ENCODE data around the gene LYSMD2.

LYSMD2 gene

DNA sequence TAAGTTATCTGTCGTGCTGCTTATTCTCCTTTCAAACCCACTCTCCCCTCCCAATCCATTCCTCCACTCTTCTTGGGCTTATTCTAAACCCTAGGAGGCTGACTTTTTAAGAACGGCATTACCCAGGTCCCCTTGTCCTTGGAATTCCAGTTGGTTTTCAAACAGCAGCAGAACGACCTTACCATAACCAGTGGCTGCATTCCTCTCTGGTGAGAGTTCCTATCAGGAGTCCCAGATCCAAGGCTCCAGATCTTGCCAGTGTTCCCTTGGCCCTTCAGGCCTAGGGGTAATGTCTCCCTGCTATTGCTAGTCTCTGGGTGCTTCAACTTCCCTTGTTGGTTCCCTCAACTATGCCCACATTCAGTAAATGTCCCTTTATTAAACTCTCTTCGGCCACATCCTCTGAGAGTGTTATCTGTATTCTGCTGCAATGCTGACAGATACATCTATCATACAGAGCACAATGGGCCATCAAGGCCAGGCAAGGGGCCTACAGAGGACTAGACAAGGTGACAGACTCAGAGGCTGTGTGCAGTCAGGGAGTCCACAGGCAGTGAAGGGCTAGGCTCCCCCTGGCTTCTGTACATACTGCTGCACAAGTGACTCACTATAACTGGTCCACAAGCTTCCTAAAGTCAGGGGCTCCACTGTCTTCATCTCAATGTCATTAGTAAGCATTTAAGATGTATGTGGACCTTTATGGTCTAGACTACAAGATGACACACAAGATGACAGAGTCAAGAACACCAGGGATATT lies 10.1 kb downstream of the LYSMD2 start:
- H3K27ac ChIP-seq (ENCODE audit: low read length) = peak overlapping the region; percentile 33; the same call in 1 of the 2 replicates
- H3K36me3 ChIP-seq (ENCODE audit: insufficient read depth, low read length) = peaks cover 20% of the 10 kb centered on the region
- ATAC-seq (ENCODE audit: insufficient read depth, low read depth) (no peak), DNase-seq (no peak)
- no peak overlapping the region for H3K4me3 ChIP-seq (ENCODE audit: low read depth in 1 of 2, low read length in 2 of 2)
- no peaks in the 10 kb centered on the region for H3K27me3 ChIP-seq (ENCODE audit: insufficient read depth, low read length, poor library complexity)
- H2AFZ ChIP-seq (ENCODE audit: low read depth, low read length) = no peak overlapping the region
- peaks cover 8% of the 10 kb centered on the region; the same call in 1 of the 2 replicates for H4K20me1 ChIP-seq (ENCODE audit: insufficient read depth, low read length)
- H3K79me2 ChIP-seq (ENCODE audit: insufficient read depth, low read length) = peaks cover 49% of the 10 kb centered on the region
- no peak overlapping the region for H3K4me2 ChIP-seq (ENCODE audit: insufficient read depth, low read length)
- H3K9ac ChIP-seq (ENCODE audit: low read depth, low read length) = no peak overlapping the region
- no peaks in the 10 kb centered on the region for H3K9me3 ChIP-seq (ENCODE audit: insufficient read depth, low read length, severe bottlenecking)
- H3K4me1 ChIP-seq (ENCODE audit: insufficient read depth, low read length) = peaks cover 24% of the 10 kb centered on the region
- TF ChIP-seq, protein P1, sequence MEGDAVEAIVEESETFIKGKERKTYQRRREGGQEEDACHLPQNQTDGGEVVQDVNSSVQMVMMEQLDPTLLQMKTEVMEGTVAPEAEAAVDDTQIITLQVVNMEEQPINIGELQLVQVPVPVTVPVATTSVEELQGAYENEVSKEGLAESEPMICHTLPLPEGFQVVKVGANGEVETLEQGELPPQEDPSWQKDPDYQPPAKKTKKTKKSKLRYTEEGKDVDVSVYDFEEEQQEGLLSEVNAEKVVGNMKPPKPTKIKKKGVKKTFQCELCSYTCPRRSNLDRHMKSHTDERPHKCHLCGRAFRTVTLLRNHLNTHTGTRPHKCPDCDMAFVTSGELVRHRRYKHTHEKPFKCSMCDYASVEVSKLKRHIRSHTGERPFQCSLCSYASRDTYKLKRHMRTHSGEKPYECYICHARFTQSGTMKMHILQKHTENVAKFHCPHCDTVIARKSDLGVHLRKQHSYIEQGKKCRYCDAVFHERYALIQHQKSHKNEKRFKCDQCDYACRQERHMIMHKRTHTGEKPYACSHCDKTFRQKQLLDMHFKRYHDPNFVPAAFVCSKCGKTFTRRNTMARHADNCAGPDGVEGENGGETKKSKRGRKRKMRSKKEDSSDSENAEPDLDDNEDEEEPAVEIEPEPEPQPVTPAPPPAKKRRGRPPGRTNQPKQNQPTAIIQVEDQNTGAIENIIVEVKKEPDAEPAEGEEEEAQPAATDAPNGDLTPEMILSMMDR (IDR thresholded peaks at IDR 0.05; ENCODE audit: borderline replicate concordance, extremely low read depth, low read length, poor library complexity, severe bottlenecking) = peak; percentile 5
- TF ChIP-seq EZH2 (IDR thresholded peaks at IDR 0.05; ENCODE audit: borderline replicate concordance, low read depth, low read length, severe bottlenecking) = no peak

DNA sequence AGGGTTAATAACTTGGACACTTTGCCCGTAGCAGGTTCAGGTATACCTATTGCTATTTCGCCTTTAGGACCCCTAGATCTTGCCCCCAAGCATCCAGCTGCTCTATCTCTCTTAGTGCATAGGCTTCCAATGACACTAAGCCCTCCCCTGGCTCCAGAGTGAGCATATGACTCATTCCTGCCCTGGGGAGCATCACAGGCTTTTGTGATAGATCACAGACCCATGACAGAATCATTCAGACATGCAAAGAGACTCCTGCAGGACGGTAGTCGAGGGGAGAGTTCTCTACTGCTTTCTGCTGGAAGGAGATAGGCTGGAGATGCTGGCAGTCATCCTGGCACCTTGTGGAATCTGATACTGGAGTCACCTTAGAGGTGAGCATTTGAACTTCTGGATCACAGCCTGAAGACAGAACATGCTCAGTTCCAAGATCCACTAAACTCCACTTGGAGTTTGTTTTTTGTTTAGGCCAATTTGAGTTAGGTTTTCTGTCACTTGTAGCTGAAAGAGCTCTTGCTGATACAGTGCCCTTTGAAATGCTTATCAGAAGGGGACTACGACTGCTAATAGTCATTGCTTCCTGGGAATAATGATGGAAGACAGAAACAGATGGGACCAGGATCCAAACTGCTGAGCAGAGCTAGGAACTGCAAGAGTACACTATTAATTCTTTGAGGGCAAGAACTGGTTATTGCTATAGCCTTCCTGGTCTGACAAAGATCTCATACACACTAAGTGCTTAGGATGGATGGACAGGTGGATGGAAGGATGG lies 11.0 kb downstream of the LYSMD2 start:
- Histone ChIP-seq H3K4me1 (ENCODE audit: insufficient read depth, low read length) (peaks cover 16% of the 10 kb centered on the region), H3K9me3 (ENCODE audit: insufficient read depth, low read length, severe bottlenecking) (no peaks in the 10 kb centered on the region), H4K20me1 (ENCODE audit: insufficient read depth, low read length) (peaks cover 8% of the 10 kb centered on the region; the same call in 1 of the 2 replicates), H3K36me3 (ENCODE audit: insufficient read depth, low read length) (peaks cover 27% of the 10 kb centered on the region), H3K27me3 (ENCODE audit: insufficient read depth, low read length, poor library complexity) (no peaks in the 10 kb centered on the region), H3K4me3 (ENCODE audit: low read depth in 1 of 2, low read length in 2 of 2) (no peak overlapping the region), H3K4me2 (ENCODE audit: insufficient read depth, low read length) (no peak overlapping the region), H3K27ac (ENCODE audit: low read length) (no peak overlapping the region), H2AFZ (ENCODE audit: low read depth, low read length) (no peak overlapping the region), H3K79me2 (ENCODE audit: insufficient read depth, low read length) (peaks cover 46% of the 10 kb centered on the region), H3K9ac (ENCODE audit: low read depth, low read length) (no peak overlapping the region)
- peak; percentile 47; the same call in 1 of the 3 replicates for ATAC-seq (ENCODE audit: insufficient read depth, low read depth)
- no peak for DNase-seq
- TF ChIP-seq, protein P1 (IDR thresholded peaks at IDR 0.05; ENCODE audit: borderline replicate concordance, extremely low read depth, low read length, poor library complexity, severe bottlenecking) = no peak
- no peak for TF ChIP-seq EZH2 (IDR thresholded peaks at IDR 0.05; ENCODE audit: borderline replicate concordance, low read depth, low read length, severe bottlenecking)

DNA sequence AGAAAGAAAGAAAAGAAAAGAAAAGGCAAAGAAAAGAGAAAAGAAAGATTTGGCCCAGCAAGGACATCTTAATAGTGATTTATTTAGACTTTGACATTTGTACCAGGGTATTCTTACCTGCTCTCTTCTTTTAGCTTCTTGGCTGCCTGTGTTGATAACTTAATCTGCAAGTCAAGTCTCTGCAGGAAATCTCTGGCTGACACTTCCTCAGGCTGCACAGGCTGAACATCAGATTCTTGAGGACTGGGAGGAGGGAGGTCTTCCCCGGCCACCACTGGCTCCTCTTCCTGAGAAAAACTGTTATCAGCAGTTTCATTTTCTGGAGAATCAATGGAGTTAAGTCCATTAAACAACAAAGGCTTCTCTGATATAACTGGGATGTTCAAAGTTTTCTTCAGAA lies 12.8 kb downstream of the LYSMD2 start:
- Histone ChIP-seq H2AFZ (ENCODE audit: low read depth, low read length) (no peak overlapping the region), H3K27ac (ENCODE audit: low read length) (no peak overlapping the region), H3K79me2 (ENCODE audit: insufficient read depth, low read length) (peaks cover 29% of the 10 kb centered on the region), H3K4me3 (ENCODE audit: low read depth in 1 of 2, low read length in 2 of 2) (no peak overlapping the region), H3K4me2 (ENCODE audit: insufficient read depth, low read length) (no peak overlapping the region), H3K9me3 (ENCODE audit: insufficient read depth, low read length, severe bottlenecking) (no peaks in the 10 kb centered on the region), H3K9ac (ENCODE audit: low read depth, low read length) (no peak overlapping the region), H3K36me3 (ENCODE audit: insufficient read depth, low read length) (peaks cover 32% of the 10 kb centered on the region), H4K20me1 (ENCODE audit: insufficient read depth, low read length) (peaks cover 8% of the 10 kb centered on the region; the same call in 1 of the 2 replicates), H3K4me1 (ENCODE audit: insufficient read depth, low read length) (0 out of 2 replicates have a peak, but pooled peaks cover under 1% of the 10 kb centered on the region), H3K27me3 (ENCODE audit: insufficient read depth, low read length, poor library complexity) (no peaks in the 10 kb centered on the region)
- no peak for DNase-seq
- ATAC-seq (ENCODE audit: insufficient read depth, low read depth) = no peak
- TF ChIP-seq EZH2 (IDR thresholded peaks at IDR 0.05; ENCODE audit: borderline replicate concordance, low read depth, low read length, severe bottlenecking) = no peak
- TF ChIP-seq, protein P1 (IDR thresholded peaks at IDR 0.05; ENCODE audit: borderline replicate concordance, extremely low read depth, low read length, poor library complexity, severe bottlenecking) = no peak
